Measurements from ENCODE around the gene MSMB.

DNA sequence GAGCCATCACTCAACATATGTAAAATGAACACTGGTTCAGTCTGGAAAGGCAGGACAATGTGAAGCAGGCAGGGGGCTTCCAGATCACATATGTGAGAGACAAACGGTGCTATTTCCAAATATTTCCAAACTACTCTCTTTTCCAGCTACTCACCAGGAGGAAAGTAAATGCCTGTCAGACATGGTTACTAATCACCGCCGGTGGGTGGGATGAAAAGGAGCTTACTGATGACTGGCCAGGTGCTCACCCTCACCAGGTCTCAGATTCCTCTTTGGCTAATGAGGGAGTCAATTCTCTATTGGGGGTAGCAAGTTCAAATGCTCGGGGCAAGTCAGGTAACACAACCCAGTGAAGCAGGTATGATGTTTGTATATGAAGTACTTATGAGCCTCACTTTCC lies 9.7 kb upstream of the MSMB start:
- TF ChIP-seq POLR2A (IDR thresholded peaks at IDR 0.05): no peak
- TF ChIP-seq, protein P1, sequence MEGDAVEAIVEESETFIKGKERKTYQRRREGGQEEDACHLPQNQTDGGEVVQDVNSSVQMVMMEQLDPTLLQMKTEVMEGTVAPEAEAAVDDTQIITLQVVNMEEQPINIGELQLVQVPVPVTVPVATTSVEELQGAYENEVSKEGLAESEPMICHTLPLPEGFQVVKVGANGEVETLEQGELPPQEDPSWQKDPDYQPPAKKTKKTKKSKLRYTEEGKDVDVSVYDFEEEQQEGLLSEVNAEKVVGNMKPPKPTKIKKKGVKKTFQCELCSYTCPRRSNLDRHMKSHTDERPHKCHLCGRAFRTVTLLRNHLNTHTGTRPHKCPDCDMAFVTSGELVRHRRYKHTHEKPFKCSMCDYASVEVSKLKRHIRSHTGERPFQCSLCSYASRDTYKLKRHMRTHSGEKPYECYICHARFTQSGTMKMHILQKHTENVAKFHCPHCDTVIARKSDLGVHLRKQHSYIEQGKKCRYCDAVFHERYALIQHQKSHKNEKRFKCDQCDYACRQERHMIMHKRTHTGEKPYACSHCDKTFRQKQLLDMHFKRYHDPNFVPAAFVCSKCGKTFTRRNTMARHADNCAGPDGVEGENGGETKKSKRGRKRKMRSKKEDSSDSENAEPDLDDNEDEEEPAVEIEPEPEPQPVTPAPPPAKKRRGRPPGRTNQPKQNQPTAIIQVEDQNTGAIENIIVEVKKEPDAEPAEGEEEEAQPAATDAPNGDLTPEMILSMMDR (IDR thresholded peaks at IDR 0.05): no peak
- TF ChIP-seq EP300 (IDR thresholded peaks at IDR 0.05): no peak
